IPS DF 6.9 (cell line): ENCODE results near the gene SDHAF3.

Source experiments
- DNase-seq: peaks from one replicate; pipeline ENCODE4 v3.0.0-alpha.2; 2013; ENCODE audit warnings: low read depth, low spot score
- H3K27ac ChIP-seq: one replicate; pipeline ENCODE4 v1.5.1; 2013; ENCODE audit warnings: low read length, control low read depth
- H3K27me3 ChIP-seq: 2 replicates; pipeline ENCODE4 v1.6.1; 2013; ENCODE audit warnings: mild to moderate bottlenecking, low read length; ENCODE audit not compliant: control insufficient read depth, insufficient read depth
- H3K36me3 ChIP-seq: 2 replicates; pipeline ENCODE4 v1.6.1; 2013; ENCODE audit warnings: low read length; ENCODE audit not compliant: control insufficient read depth, insufficient read depth
- H3K4me1 ChIP-seq: 2 replicates; pipeline ENCODE4 v1.6.1; 2013; ENCODE audit warnings: low read length; ENCODE audit not compliant: control insufficient read depth, insufficient read depth
- H3K4me3 ChIP-seq: 2 replicates; pipeline ENCODE4 v1.5.1; 2013; ENCODE audit warnings: mild to moderate bottlenecking, low read length
- H3K9me3 ChIP-seq: 2 replicates; pipeline ENCODE4 v1.6.1; 2013; ENCODE audit warnings: low read length, inconsistent platforms; ENCODE audit not compliant: control insufficient read depth, insufficient read depth
- WGBS: extraction: QIAGEN DNeasy Blood & Tissue Kit; methylation state at CpG from one replicate; pipeline ENCODE4 v1.1.7; 2013; ENCODE audit warnings: mixed read lengths, missing lambda C conversion rate; ENCODE audit not compliant: insufficient read length, insufficient coverage; 5-methylcytosine and 5-hydroxymethylcytosine counted together

SDHAF3 gene

GRCh38 chr7:97204821-97205220, 87.3 kb downstream of the SDHAF3 start:
- Histone ChIP-seq H3K9me3 (no peaks in the 10 kb centered on the region), H3K27me3 (no peaks in the 10 kb centered on the region), H3K27ac (no peak overlapping the region), H3K4me3 (no peak overlapping the region), H3K36me3 (no peaks in the 10 kb centered on the region), H3K4me1 (no peaks in the 10 kb centered on the region)
- no CpG with 5 or more reads among the region's 3 CpGs for WGBS
- DNase-seq = no peak

DNA sequence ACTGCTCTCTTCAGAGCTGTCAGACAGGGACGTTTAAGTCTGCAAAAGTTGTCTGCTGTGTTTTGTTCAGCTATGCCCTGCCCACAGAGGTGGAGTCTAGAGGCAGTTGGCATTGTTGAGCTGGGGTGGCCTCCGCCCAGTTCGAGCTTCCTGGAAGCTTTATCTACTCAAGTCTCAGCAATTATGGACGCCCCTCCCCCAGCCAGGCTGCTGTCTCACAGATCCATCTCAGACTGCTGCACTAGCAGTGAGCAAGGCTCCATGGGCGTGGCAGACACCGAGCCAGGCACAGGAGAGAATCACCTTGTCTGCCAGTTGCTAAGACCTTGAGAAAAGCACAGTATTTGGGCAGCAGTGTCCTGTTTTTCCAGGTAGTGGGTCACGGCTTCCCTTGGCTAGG, 98.1 kb downstream of the SDHAF3 start:
- peaks cover 2% of the 10 kb centered on the region; the same call in 1 of the 2 replicates for H3K4me1 ChIP-seq
- no peaks in the 10 kb centered on the region for H3K9me3 ChIP-seq
- H3K4me3 ChIP-seq = no peak overlapping the region
- H3K27ac ChIP-seq = no peak overlapping the region
- H3K27me3 ChIP-seq = no peaks in the 10 kb centered on the region
- H3K36me3 ChIP-seq = no peaks in the 10 kb centered on the region
- no peak for DNase-seq
- WGBS = no CpG with 5 or more reads among the region's 7 CpGs

- Histone ChIP-seq H3K27ac (no peak overlapping the region), H3K27me3 (no peaks in the 10 kb centered on the region), H3K36me3 (no peaks in the 10 kb centered on the region), H3K9me3 (no peaks in the 10 kb centered on the region), H3K4me3 (no peak overlapping the region), H3K4me1 (peaks cover 2% of the 10 kb centered on the region; the same call in 1 of the 2 replicates)
- no peak for DNase-seq
- WGBS = no CpG with 5 or more reads among the region's 2 CpGs
Observed at GRCh38 chr7:97218767-97219166, 101.3 kb downstream of the SDHAF3 start.

DNA sequence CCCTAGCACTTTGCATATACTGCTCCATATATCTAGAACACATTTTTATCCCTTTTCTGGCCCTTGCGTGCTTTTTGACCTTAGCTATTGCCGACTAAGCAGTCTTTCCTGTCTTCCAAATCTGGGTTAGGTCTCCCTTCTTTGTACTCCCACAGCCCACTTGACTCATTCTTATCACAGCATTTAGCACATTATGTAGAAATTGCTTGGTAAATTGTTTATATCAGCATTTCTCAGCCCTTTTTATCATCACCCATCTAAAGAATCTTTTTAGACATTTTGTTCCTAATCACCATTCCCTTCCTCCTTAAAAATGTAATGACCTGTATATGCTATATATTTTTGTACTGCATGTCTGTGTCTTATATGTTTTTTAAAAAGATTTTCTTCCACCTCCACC, 101.7 kb downstream of the SDHAF3 start:
- no peak for DNase-seq
- no CpG with 5 or more reads among the region's 2 CpGs for WGBS
- no peaks in the 10 kb centered on the region for H3K9me3 ChIP-seq
- no peaks in the 10 kb centered on the region for H3K36me3 ChIP-seq
- no peak overlapping the region for H3K27ac ChIP-seq
- peaks cover 2% of the 10 kb centered on the region; the same call in 1 of the 2 replicates for H3K4me1 ChIP-seq
- H3K27me3 ChIP-seq = no peaks in the 10 kb centered on the region
- H3K4me3 ChIP-seq = no peak overlapping the region

DNA sequence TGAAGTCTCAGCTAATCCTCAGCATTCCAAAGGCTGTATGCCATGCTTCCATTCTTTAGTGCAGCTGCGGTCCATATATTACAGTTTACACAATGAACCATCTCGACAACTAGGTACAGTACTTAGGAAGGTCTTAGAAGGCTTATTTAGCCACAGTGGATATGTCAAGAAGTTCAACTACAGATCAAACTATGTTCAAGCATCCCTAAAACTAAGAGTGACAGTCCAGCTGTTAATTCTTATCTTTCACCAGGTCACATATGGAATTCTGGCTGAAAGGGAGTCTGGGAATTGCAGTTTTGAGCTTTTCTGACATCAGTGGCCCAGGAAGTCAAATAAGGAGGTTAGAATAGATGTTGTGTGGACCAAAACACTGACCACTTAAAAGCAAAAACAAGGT, 106.8 kb downstream of the SDHAF3 start:
- Histone ChIP-seq H3K9me3 (no peaks in the 10 kb centered on the region), H3K4me3 (no peak overlapping the region), H3K4me1 (no peaks in the 10 kb centered on the region), H3K36me3 (no peaks in the 10 kb centered on the region), H3K27me3 (no peaks in the 10 kb centered on the region), H3K27ac (no peak overlapping the region)
- WGBS = no CpG with 5 or more reads among the region's 2 CpGs
- DNase-seq = no peak

GRCh38 chr7:97226541-97226940, 109.0 kb downstream of the SDHAF3 start:
- no peaks in the 10 kb centered on the region for H3K36me3 ChIP-seq
- H3K4me3 ChIP-seq = no peak overlapping the region
- DNase-seq = no peak
- no peak overlapping the region for H3K27ac ChIP-seq
- WGBS = no CpG with 5 or more reads among the region's 3 CpGs
- no peaks in the 10 kb centered on the region for H3K27me3 ChIP-seq
- H3K4me1 ChIP-seq = no peaks in the 10 kb centered on the region
- no peaks in the 10 kb centered on the region for H3K9me3 ChIP-seq
